Measurements from ENCODE around the gene CTNNA1. TPM values are rescaled to one million over a fixed set of nuclear protein-coding genes. Genes with fewer than 3 reads are reported as not detected.

The CTNNA1 gene
- total RNA-seq, 1 donor from 2014 or later, result 598 TPM

DNA sequence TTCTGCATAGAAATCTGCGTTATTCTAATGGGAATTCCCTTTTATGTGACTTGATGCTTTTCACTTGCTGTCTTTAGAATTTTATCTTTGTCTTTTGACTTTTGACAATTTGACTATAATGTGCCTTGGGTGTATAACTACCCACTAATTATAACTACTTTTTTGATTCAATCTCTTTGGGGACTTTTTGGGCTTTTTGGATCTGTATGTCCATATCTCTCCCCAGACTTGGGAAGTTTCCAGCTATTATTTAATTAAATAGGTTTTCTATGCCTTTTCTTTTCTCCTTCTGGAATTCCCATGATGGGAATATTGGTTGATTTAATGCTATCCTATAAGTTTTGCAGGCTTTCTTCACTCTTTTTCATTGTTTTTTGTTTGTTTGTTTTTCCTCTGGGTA lies 64.0 kb downstream of the CTNNA1 start:
- H3K4me3 Mint-ChIP-seq (ENCODE audit: unreplicated experiment), result no peak overlapping the region
- no peak overlapping the region for H3K27ac Mint-ChIP-seq (ENCODE audit: unreplicated experiment)
- DNase-seq, result no peak
- H3K9me3 Mint-ChIP-seq (ENCODE audit: unreplicated experiment), result peaks cover 6% of the 10 kb centered on the region
- peaks cover 6% of the 10 kb centered on the region for H3K27me3 Mint-ChIP-seq (ENCODE audit: unreplicated experiment)
- peaks cover 30% of the 10 kb centered on the region for H3K4me1 Mint-ChIP-seq (ENCODE audit: low read depth, unreplicated experiment)
- TF ChIP-seq, protein P1, sequence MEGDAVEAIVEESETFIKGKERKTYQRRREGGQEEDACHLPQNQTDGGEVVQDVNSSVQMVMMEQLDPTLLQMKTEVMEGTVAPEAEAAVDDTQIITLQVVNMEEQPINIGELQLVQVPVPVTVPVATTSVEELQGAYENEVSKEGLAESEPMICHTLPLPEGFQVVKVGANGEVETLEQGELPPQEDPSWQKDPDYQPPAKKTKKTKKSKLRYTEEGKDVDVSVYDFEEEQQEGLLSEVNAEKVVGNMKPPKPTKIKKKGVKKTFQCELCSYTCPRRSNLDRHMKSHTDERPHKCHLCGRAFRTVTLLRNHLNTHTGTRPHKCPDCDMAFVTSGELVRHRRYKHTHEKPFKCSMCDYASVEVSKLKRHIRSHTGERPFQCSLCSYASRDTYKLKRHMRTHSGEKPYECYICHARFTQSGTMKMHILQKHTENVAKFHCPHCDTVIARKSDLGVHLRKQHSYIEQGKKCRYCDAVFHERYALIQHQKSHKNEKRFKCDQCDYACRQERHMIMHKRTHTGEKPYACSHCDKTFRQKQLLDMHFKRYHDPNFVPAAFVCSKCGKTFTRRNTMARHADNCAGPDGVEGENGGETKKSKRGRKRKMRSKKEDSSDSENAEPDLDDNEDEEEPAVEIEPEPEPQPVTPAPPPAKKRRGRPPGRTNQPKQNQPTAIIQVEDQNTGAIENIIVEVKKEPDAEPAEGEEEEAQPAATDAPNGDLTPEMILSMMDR (IDR thresholded peaks at IDR 0.05; ENCODE audit: partially characterized antibody, unreplicated experiment), result no peak
- peaks cover 5% of the 10 kb centered on the region for H3K36me3 Mint-ChIP-seq (ENCODE audit: unreplicated experiment)

DNA sequence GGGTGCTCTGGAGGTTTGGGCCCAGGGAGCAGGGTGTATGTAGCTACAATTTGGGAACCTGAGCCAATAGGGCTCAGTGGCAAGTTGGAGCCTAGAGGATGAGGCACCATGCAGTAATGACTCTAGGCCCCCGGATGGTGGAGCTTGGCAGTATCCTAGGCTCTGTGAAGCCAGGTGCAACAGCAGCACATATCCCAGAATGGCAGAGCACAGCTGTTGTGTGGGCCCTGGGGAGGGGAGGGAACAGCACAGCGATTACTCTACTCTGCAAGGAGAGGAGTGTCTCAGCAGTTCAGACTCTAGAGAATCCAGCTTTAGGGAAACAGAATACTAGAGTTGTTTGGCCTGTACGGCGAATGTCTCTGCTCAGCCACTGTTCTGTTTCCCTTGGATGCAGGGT lies 65.9 kb downstream of the CTNNA1 start:
- Mint-ChIP-seq H3K4me3 (ENCODE audit: unreplicated experiment) (no peak overlapping the region), H3K9me3 (ENCODE audit: unreplicated experiment) (peaks cover 1% of the 10 kb centered on the region), H3K27me3 (ENCODE audit: unreplicated experiment) (peaks cover 3% of the 10 kb centered on the region), H3K4me1 (ENCODE audit: low read depth, unreplicated experiment) (peaks cover 38% of the 10 kb centered on the region), H3K36me3 (ENCODE audit: unreplicated experiment) (no peaks in the 10 kb centered on the region), H3K27ac (ENCODE audit: unreplicated experiment) (peak overlapping the region; percentile 33)
- TF ChIP-seq, protein P1 (IDR thresholded peaks at IDR 0.05; ENCODE audit: partially characterized antibody, unreplicated experiment), result no peak
- peak; percentile 32 for DNase-seq

DNA sequence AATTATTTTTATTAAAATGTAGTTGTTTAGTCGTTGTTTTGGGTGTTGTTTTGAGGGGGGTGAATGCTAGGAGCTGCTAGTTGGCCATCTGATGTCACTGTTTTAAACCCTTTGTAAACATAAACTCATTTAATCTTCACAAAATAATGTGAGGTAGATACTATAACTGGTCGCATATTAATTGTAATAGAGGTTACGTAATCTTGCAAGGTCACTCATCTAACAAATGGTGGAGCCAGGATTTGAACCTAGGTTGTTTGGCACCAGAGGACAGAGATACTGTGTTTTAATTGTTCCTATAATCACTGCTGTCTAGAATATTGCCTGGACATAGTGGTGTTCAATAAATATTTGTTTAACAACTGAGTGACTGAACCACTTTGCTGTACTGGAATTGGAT lies 67.5 kb downstream of the CTNNA1 start:
- peaks cover 1% of the 10 kb centered on the region for H3K9me3 Mint-ChIP-seq (ENCODE audit: unreplicated experiment)
- peak overlapping the region; percentile 19 for H3K27ac Mint-ChIP-seq (ENCODE audit: unreplicated experiment)
- H3K36me3 Mint-ChIP-seq (ENCODE audit: unreplicated experiment), result no peaks in the 10 kb centered on the region
- H3K4me3 Mint-ChIP-seq (ENCODE audit: unreplicated experiment), result peak overlapping the region; percentile 10
- H3K27me3 Mint-ChIP-seq (ENCODE audit: unreplicated experiment), result peaks cover 3% of the 10 kb centered on the region
- TF ChIP-seq, protein P1 (IDR thresholded peaks at IDR 0.05; ENCODE audit: partially characterized antibody, unreplicated experiment), result no peak
- H3K4me1 Mint-ChIP-seq (ENCODE audit: low read depth, unreplicated experiment), result peaks cover 45% of the 10 kb centered on the region
- DNase-seq, result no peak

DNA sequence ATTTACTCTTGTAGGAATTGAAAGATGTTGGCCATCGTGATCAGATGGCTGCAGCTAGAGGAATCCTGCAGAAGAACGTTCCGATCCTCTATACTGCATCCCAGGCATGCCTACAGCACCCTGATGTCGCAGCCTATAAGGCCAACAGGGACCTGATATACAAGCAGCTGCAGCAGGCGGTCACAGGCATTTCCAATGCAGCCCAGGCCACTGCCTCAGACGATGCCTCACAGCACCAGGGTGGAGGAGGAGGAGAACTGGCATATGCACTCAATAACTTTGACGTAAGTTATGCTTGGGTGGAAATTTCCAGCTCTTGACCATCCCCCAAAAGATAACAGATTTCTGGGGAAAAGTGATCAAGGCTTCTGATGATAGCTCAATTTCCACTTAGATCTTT lies 71.3 kb downstream of the CTNNA1 start:
- H3K27ac Mint-ChIP-seq (ENCODE audit: unreplicated experiment), result no peak overlapping the region
- DNase-seq, result peak; percentile 28
- peaks cover 5% of the 10 kb centered on the region for H3K27me3 Mint-ChIP-seq (ENCODE audit: unreplicated experiment)
- peaks cover 34% of the 10 kb centered on the region for H3K4me1 Mint-ChIP-seq (ENCODE audit: low read depth, unreplicated experiment)
- no peaks in the 10 kb centered on the region for H3K36me3 Mint-ChIP-seq (ENCODE audit: unreplicated experiment)
- TF ChIP-seq, protein P1 (IDR thresholded peaks at IDR 0.05; ENCODE audit: partially characterized antibody, unreplicated experiment), result no peak
- H3K4me3 Mint-ChIP-seq (ENCODE audit: unreplicated experiment), result no peak overlapping the region
- peaks cover 3% of the 10 kb centered on the region for H3K9me3 Mint-ChIP-seq (ENCODE audit: unreplicated experiment)

DNA sequence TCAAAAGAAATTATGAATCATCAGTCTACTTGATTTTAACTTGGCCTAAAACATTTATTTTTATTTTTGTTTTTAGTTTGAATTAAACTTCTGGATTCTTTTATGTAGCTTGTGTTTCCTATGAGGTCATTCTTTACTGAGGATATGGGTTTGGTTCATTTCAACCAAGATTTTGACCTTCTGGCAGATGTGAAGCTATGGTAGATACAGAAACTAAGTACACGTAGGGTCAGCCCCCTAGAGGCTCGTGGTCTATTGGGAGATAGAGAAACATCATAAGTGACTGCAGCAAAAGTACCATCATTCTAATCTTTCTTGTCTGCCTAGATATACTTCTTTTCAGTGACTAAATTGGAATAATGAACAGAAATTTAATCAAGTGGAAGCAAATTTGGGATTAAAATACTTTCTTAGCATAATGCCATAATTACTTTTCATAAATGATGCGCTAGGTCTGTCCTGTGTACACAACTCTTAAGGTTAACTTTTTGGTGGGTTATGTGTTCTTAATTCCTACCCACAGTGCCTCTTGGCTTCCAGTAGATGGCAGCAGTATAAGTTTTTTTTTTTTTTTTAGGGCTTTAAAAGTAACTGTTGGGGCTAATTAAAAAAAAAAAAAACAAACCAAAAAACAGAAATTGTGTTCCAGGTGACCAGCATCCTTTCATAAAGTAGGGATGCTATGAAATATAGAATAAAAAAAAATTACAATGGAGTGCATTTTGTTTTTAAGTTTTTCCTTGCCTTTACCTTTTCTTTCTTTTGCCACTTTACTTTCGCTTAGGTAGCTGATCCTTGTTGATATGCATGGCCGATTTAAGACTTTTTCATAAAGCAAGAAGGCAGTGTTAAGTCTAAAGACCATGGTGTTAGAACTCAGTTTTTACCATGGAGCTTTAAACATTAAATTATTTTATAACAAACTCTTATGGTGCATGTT lies 72.0 kb downstream of the CTNNA1 start:
- peaks cover 3% of the 10 kb centered on the region for H3K27me3 Mint-ChIP-seq (ENCODE audit: unreplicated experiment)
- TF ChIP-seq, protein P1 (IDR thresholded peaks at IDR 0.05; ENCODE audit: partially characterized antibody, unreplicated experiment), result peak; percentile 72

More for the DNA sequence above, 72.0 kb downstream of the CTNNA1 start:
- H3K9me3 Mint-ChIP-seq (ENCODE audit: unreplicated experiment), result peaks cover 3% of the 10 kb centered on the region
- no peak overlapping the region for H3K4me3 Mint-ChIP-seq (ENCODE audit: unreplicated experiment)
- peaks cover 30% of the 10 kb centered on the region for H3K4me1 Mint-ChIP-seq (ENCODE audit: low read depth, unreplicated experiment)
- no peaks in the 10 kb centered on the region for H3K36me3 Mint-ChIP-seq (ENCODE audit: unreplicated experiment)
- no peak for DNase-seq
- no peak overlapping the region for H3K27ac Mint-ChIP-seq (ENCODE audit: unreplicated experiment)
